ENCODE results near the gene MACIR. TPM values are rescaled to one million over a fixed set of nuclear protein-coding genes. Genes with fewer than 3 reads are reported as not detected.

The MACIR gene
- total RNA-seq, 2 experiments from 2014 or later = 9.4 to 9.8 TPM

DNA sequence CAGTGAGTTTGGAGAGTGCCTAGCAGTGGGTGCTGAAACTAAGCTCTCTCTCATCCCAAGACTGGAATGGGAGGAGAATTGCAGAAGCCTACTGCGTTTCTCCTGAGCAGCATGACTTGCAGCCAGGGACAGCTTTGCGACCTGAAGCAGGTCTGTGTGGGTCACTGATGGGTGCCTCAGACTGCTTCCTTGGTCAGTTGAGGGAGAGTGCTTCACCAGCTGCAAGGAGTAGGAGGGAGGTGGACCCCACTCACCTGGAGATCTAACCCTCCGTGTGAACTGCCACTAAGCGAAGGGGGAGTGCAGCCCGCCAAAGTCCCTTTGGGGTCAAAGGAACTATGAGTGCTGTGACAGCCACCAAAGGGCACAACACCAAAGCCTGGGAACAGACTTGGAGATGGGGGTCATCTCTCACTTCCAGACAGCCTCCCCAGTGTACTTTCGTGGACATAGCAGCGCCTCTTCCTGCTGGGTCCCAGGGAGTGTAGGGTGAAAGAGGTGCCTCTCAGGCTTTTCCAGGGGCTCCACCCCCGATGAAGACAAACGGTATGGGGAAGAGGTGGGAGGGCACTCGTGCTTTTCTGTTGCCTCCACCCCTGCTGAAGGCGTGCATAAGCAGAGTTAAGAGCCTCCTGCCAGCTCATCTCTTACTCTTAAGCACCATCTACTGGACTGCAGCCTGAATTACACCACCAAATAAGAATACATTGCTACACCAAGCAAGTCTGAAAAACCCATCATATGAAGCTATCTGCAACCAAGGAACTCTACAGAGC lies 34.3 kb upstream of the MACIR start:
- ATAC-seq = peak; percentile 91
- POLR2A ChIA-PET = interaction anchor here (0.6 kb wide), 1 partner anchor 13 kb away, joined by 5 read pairs; no protein-coding TSS in a partner anchor
- intact Hi-C loops (cut with DNase I, micrococcal nuclease) = loop anchor here in 1 of 2 experiments (1.0 to 10.0 kb wide), 4 partner anchors 180 to 688 kb away; no protein-coding TSS in a partner anchor
- Mint-ChIP-seq H3K36me3 (ENCODE audit: low read depth) (peaks cover 3% of the 10 kb centered on the region), H3K27ac (no peak overlapping the region), H3K4me1 (no peaks in the 10 kb centered on the region), H3K4me3 (no peak overlapping the region), H3K9me3 (ENCODE audit: low read depth) (no peaks in the 10 kb centered on the region), H3K27me3 (peaks cover 7% of the 10 kb centered on the region)
- DNase-seq = peak; percentile 51
- CTCF ChIA-PET = interaction anchor here (0.6 to 3.1 kb wide), 23 partner anchors 9 to 896 kb away, joined by 3 to 23 read pairs (median 3); no protein-coding TSS in a partner anchor

- no peak overlapping the region for H3K4me3 Mint-ChIP-seq
- intact Hi-C loops (cut with DNase I, micrococcal nuclease) = loop anchor here in 1 of 2 experiments (1.0 to 10.0 kb wide), 4 partner anchors 180 to 689 kb away; no protein-coding TSS in a partner anchor
- H3K36me3 Mint-ChIP-seq (ENCODE audit: low read depth) = no peaks in the 10 kb centered on the region
- ChIA-PET POLR2A (no interaction called here), CTCF (interaction anchor here (0.6 to 3.1 kb wide), 22 partner anchors 8 to 897 kb away, joined by 3 to 23 read pairs (median 3); partner anchors contain the start of gene MACIR)
- H3K9me3 Mint-ChIP-seq (ENCODE audit: low read depth) = no peaks in the 10 kb centered on the region
- no peak overlapping the region for H3K27ac Mint-ChIP-seq
- no peak for DNase-seq
- H3K27me3 Mint-ChIP-seq = peaks cover 7% of the 10 kb centered on the region
- peak; percentile 18 for ATAC-seq
- H3K4me1 Mint-ChIP-seq = no peaks in the 10 kb centered on the region
Measured at GRCh38 chr5:103224894-103225246, 33.7 kb upstream of the MACIR start.

- H3K4me3 Mint-ChIP-seq = no peak overlapping the region
- H3K9me3 Mint-ChIP-seq (ENCODE audit: low read depth) = no peaks in the 10 kb centered on the region
- no peaks in the 10 kb centered on the region for H3K36me3 Mint-ChIP-seq (ENCODE audit: low read depth)
- ChIA-PET CTCF (no interaction called here), POLR2A (no interaction called here)
- no peak overlapping the region for H3K27ac Mint-ChIP-seq
- DNase-seq = no peak
- peaks cover 7% of the 10 kb centered on the region for H3K27me3 Mint-ChIP-seq
- ATAC-seq = no peak
- no peaks in the 10 kb centered on the region for H3K4me1 Mint-ChIP-seq
- intact Hi-C loops (cut with DNase I, micrococcal nuclease) = loop anchor here in 1 of 2 experiments (10.0 kb wide), 1 partner anchor 183 kb away; no protein-coding TSS in a partner anchor
Measured at GRCh38 chr5:103228061-103228460, 30.5 kb upstream of the MACIR start.

- POLR2A ChIA-PET = no interaction called here
- DNase-seq (no peak), ATAC-seq (no peak)
- CTCF ChIA-PET = no interaction called here
- H3K36me3 Mint-ChIP-seq (ENCODE audit: low read depth) = no peaks in the 10 kb centered on the region
- no peak overlapping the region for H3K4me3 Mint-ChIP-seq
- peaks cover 7% of the 10 kb centered on the region for H3K27me3 Mint-ChIP-seq
- H3K9me3 Mint-ChIP-seq (ENCODE audit: low read depth) = no peaks in the 10 kb centered on the region
- no peak overlapping the region for H3K27ac Mint-ChIP-seq
- intact Hi-C loops (cut with DNase I, micrococcal nuclease) = loop anchor here in 1 of 2 experiments (10.0 kb wide), 1 partner anchor 184 kb away; no protein-coding TSS in a partner anchor
- H3K4me1 Mint-ChIP-seq = no peaks in the 10 kb centered on the region
Measured at GRCh38 chr5:103228588-103228987, 30.0 kb upstream of the MACIR start.

DNA sequence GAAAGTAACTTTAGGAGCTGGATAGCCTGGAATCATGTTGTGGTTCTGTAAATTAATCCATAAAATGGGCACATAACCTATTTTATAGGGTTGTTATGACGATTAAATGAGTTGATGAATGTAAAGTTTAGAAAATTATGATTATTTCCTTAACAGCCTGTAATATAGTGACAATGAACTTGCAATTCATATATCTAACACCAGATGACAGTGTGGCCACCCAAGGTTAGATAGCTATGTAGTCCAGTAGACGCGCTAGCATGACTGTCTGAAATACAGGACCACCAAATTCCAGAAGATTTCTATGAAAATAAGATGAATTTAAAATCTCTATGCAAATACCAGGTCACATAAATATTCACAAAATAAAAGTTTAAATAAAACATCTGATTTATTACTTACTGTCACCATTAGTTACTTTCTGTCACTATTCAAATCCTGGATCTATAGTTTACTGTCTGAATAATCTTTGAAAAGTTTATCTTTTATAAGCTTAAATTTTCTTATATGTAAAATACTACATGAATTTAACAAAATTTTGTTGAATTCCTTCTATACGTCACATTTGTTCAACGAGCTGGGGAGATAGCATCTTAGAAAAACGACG lies 26.1 kb upstream of the MACIR start:
- Mint-ChIP-seq H3K27me3 (peaks cover 3% of the 10 kb centered on the region), H3K4me3 (no peak overlapping the region), H3K4me1 (no peaks in the 10 kb centered on the region), H3K27ac (no peak overlapping the region), H3K36me3 (ENCODE audit: low read depth) (no peaks in the 10 kb centered on the region), H3K9me3 (ENCODE audit: low read depth) (no peaks in the 10 kb centered on the region)
- peak; percentile 74 for ATAC-seq
- peak; percentile 12 for DNase-seq
- intact Hi-C loops (cut with DNase I, micrococcal nuclease) = loop anchor here (1.0 to 10.0 kb wide), 2 partner anchors 243 to 942 kb away; no protein-coding TSS in a partner anchor
- ChIA-PET CTCF (interaction anchor here (0.8 to 3.8 kb wide), 11 partner anchors 8 to 815 kb away, joined by 3 to 43 read pairs (median 4); no protein-coding TSS in a partner anchor), POLR2A (no interaction called here)

DNA sequence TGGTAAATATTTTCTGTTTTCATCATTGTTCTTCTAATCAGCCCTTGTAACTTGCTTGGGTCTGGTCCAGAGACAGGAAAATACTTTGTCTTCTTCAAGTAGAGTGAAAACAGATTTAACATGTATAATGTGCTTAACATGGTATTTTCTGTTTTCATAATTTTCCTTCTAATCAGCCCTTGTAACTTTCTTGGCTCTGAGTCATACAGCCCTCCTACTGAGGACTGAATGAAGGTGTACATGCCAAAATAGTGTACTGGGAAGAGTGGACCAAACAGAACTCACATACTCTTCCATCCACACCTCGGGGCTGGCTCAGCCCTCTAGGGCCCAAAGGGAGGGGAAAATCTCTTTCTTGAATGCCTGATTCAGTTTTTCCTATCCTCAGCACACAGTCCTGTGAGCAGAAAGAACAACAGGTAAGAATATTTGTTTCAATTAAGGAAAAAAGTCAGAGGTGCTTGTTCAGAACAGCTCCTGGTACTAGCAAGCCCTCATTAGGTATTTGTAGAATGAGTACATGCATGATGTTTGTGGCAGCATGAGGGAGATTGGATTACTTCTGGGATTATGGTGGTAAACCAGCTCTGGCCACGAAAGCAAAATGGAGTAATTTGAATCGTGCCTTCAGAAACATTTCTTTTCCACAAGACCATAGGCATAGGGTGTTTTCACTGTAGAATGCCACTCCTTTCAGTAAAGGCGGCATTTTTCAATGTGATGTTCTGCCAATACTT lies 24.2 kb upstream of the MACIR start:
- POLR2A ChIA-PET = no interaction called here
- no peak for DNase-seq
- Mint-ChIP-seq H3K27ac (no peak overlapping the region), H3K4me3 (no peak overlapping the region), H3K36me3 (ENCODE audit: low read depth) (no peaks in the 10 kb centered on the region), H3K4me1 (no peaks in the 10 kb centered on the region), H3K9me3 (ENCODE audit: low read depth) (peaks cover 6% of the 10 kb centered on the region), H3K27me3 (peaks cover 8% of the 10 kb centered on the region)
- CTCF ChIA-PET = interaction anchor here (1.1 kb wide), 1 partner anchor 10 kb away, joined by 4 read pairs; no protein-coding TSS in a partner anchor
- peak; percentile 12 for ATAC-seq
- intact Hi-C loops (cut with DNase I, micrococcal nuclease) = loop anchor here in 1 of 2 experiments (10.0 kb wide), 1 partner anchor 940 kb away; no protein-coding TSS in a partner anchor

GRCh38 chr5:103235891-103236290 lies 22.7 kb upstream of the MACIR start:
- DNase-seq = no peak
- intact Hi-C loops (cut with DNase I, micrococcal nuclease) = loop anchor here in 1 of 2 experiments (10.0 kb wide), 1 partner anchor 939 kb away; no protein-coding TSS in a partner anchor
- Mint-ChIP-seq H3K27me3 (peaks cover 8% of the 10 kb centered on the region), H3K36me3 (ENCODE audit: low read depth) (no peaks in the 10 kb centered on the region), H3K4me3 (no peak overlapping the region), H3K27ac (no peak overlapping the region), H3K9me3 (ENCODE audit: low read depth) (peaks cover 9% of the 10 kb centered on the region), H3K4me1 (no peaks in the 10 kb centered on the region)
- CTCF ChIA-PET = no interaction called here
- POLR2A ChIA-PET = no interaction called here
- ATAC-seq = no peak

DNA sequence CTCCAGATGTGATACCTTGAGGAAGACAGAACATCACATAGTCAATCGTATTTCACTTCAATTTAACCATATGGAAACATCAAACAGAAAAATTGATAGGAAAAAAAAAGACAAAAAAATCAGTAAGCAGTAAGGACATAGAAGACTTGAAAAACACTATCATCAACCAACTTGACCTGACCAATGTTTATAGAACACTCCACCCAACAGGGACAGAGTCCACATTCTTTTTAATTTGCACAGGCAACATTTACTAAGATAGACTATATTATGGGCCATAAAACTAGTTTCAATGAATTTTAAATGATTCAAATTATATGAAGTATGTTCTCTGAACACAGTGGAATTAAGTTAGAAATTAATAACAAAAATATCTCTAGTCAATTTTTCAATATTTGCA lies 20.8 kb upstream of the MACIR start:
- ChIA-PET POLR2A (no interaction called here), CTCF (no interaction called here)
- Mint-ChIP-seq H3K27ac (no peak overlapping the region), H3K4me1 (no peaks in the 10 kb centered on the region), H3K27me3 (peaks cover 14% of the 10 kb centered on the region), H3K9me3 (ENCODE audit: low read depth) (peaks cover 9% of the 10 kb centered on the region), H3K4me3 (no peak overlapping the region), H3K36me3 (ENCODE audit: low read depth) (no peaks in the 10 kb centered on the region)
- ATAC-seq (no peak), DNase-seq (no peak)
- intact Hi-C loops (cut with DNase I, micrococcal nuclease) = loop anchor here in 1 of 2 experiments (10.0 kb wide), 1 partner anchor 937 kb away; no protein-coding TSS in a partner anchor

DNA sequence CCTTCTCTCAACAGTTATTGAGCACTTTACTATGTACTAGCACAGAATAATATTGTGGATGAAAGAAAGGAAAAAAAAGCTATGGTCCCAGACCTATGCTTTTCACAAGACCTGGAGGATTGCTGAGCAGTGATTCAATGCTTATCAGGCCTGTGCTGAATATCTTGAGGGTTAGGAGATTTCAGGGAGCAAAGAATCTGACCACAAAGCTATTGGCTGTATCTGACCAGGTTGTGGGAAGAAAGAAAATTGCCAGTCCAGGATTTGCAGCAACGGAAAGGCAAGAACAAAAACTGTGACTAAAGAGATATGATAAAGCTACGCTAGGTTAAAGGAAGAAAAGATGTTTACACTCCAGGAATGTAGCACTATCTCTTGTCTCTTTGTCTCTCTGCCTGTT lies 14.9 kb upstream of the MACIR start:
- DNase-seq (no peak), ATAC-seq (no peak)
- peaks cover 32% of the 10 kb centered on the region for H3K27me3 Mint-ChIP-seq
- no peak overlapping the region for H3K27ac Mint-ChIP-seq
- peaks cover 7% of the 10 kb centered on the region for H3K9me3 Mint-ChIP-seq (ENCODE audit: low read depth)
- ChIA-PET POLR2A (no interaction called here), CTCF (interaction anchor here (0.7 kb wide), 1 partner anchor 97 kb away, joined by 3 read pairs; no protein-coding TSS in a partner anchor)
- intact Hi-C loops (cut with DNase I, micrococcal nuclease) = no loop called here
- H3K4me1 Mint-ChIP-seq = peaks cover 8% of the 10 kb centered on the region
- H3K4me3 Mint-ChIP-seq = no peak overlapping the region
- H3K36me3 Mint-ChIP-seq (ENCODE audit: low read depth) = no peaks in the 10 kb centered on the region

GRCh38 chr5:103244398-103244797 lies 14.2 kb upstream of the MACIR start:
- peaks cover 34% of the 10 kb centered on the region for H3K27me3 Mint-ChIP-seq
- H3K4me3 Mint-ChIP-seq = no peak overlapping the region
- peaks cover 3% of the 10 kb centered on the region for H3K9me3 Mint-ChIP-seq (ENCODE audit: low read depth)
- ChIA-PET POLR2A (no interaction called here), CTCF (no interaction called here)
- H3K27ac Mint-ChIP-seq = no peak overlapping the region
- no peak for ATAC-seq
- intact Hi-C loops (cut with DNase I, micrococcal nuclease) = no loop called here
- H3K4me1 Mint-ChIP-seq = peaks cover 8% of the 10 kb centered on the region
- no peaks in the 10 kb centered on the region for H3K36me3 Mint-ChIP-seq (ENCODE audit: low read depth)
- DNase-seq = no peak

GRCh38 chr5:103245761-103246160 lies 12.8 kb upstream of the MACIR start:
- no peaks in the 10 kb centered on the region for H3K9me3 Mint-ChIP-seq (ENCODE audit: low read depth)

More at GRCh38 chr5:103245761-103246160, 12.8 kb upstream of the MACIR start:
- ATAC-seq (no peak), DNase-seq (no peak)
- CTCF ChIA-PET = no interaction called here
- H3K27ac Mint-ChIP-seq = no peak overlapping the region
- H3K4me1 Mint-ChIP-seq = peaks cover 8% of the 10 kb centered on the region
- no peaks in the 10 kb centered on the region for H3K36me3 Mint-ChIP-seq (ENCODE audit: low read depth)
- POLR2A ChIA-PET = no interaction called here
- intact Hi-C loops (cut with DNase I, micrococcal nuclease) = no loop called here
- H3K4me3 Mint-ChIP-seq = no peak overlapping the region
- peaks cover 35% of the 10 kb centered on the region for H3K27me3 Mint-ChIP-seq

All from activated CD4-positive, alpha-beta T cell treated with anti-CD3 and anti-CD28 coated beads for 36 hours (primary cell).